Breast epithelium (tissue), 3 donors: ENCODE measurements around the gene EDNRB.

Experiments used
- CTCF ChIP-seq, 3 donors: fragments of 450-650 bp; IDR thresholded peaks; one replicate each; pipeline ENCODE4 v1.5.1; 2016 to 2017; ENCODE audit warnings: antibody characterized with exemption in 3 of 3, mild to moderate bottlenecking in 3 of 3, moderate library complexity in 3 of 3
- POLR2A ChIP-seq: fragments of 450-650 bp; IDR thresholded peaks from one replicate; pipeline ENCODE4 v1.6.1; 2016; ENCODE audit warnings: antibody characterized with exemption, mild to moderate bottlenecking, moderate library complexity
- POLR2AphosphoS5 ChIP-seq, 3 donors: sonication (generic); formaldehyde crosslinking; IDR thresholded peaks; one replicate each; pipeline ENCODE4 v1.6.1; 2017; ENCODE audit warnings: antibody characterized with exemption in 3 of 3

- no peak for TF ChIP-seq CTCF (IDR thresholded peaks at IDR 0.05)
- TF ChIP-seq POLR2A = no peak
- no peak for TF ChIP-seq POLR2AphosphoS5 (IDR thresholded peaks at IDR 0.05)
Measured at GRCh38 chr13:77903435-77903834, 15.2 kb downstream of the EDNRB start.
